K562 (cell line): ENCODE data around the gene CTCFL. TPM values are rescaled to one million over a fixed set of nuclear protein-coding genes. Genes with fewer than 3 reads are reported as not detected.

Experiments used
- JUND ChIP-seq, 2 experiments: IDR thresholded peaks; 2 replicates in 1 of 2; 3 replicates in 1 of 2; pipeline ENCODE4 v1.6.1; 2011; ENCODE audit warnings: borderline replicate concordance in 2 of 2, low read depth in 2 of 2, low read length in 2 of 2, improper control_type of control experiment in 1 of 2, missing biosample characterization in 1 of 2, missing genetic modification characterization in 1 of 2, missing genetic modification reagents in 1 of 2
- RBM25 ChIP-seq: fragments of 200-400 bp; formaldehyde crosslinking; IDR thresholded peaks from 2 replicates; pipeline ENCODE4 v1.6.1; 2018; ENCODE audit warnings: low read length, low read depth, moderate library complexity; ENCODE audit not compliant: severe bottlenecking
- TBP ChIP-seq: optimal IDR thresholded peaks from 2 replicates; pipeline ENCODE3; 2011; ENCODE audit warnings: low read depth, low read length, improper control_type of control experiment
- XRCC3 ChIP-seq: fragments of 450-650 bp; IDR thresholded peaks from 2 replicates; pipeline ENCODE4 v1.6.1; 2017; ENCODE audit warnings: mild to moderate bottlenecking, moderate library complexity
- ZC3H4 ChIP-seq: sonication (generic); formaldehyde crosslinking; IDR thresholded peaks from 2 replicates; pipeline ENCODE4 v1.9.0; 2021; ENCODE audit warnings: missing genetic modification reagents, borderline replicate concordance
- ZKSCAN1 ChIP-seq: fragments of 150-350 bp; IDR thresholded peaks from 2 replicates; pipeline ENCODE4 v1.6.1; 2016; ENCODE audit warnings: low read depth, low read length
- polyA plus RNA-seq, 8 experiments: library from polyadenylated mRNA; depleted of rRNA in 4 of 8; stranded (reverse) in 5 of 8; unstranded in 3 of 8; fragments of >200 nt; fragmentation: Nextera tagmentation in 2 of 8; fragmentation: Illumina TruSeq in 1 of 8; extraction: Ambion mirVana in 2 of 8; extraction: Trizol in 1 of 8; gene quantifications; 2 replicates each; pipeline versions ENCODE4 v1.2.1 to v1.2.3, GENCODE V29; 2011 to 2014; ENCODE audit warnings: inconsistent platforms in 1 of 8, missing spikeins in 1 of 8
- total RNA-seq, 7 experiments: library from RNA; depleted of rRNA in 6 of 7; stranded (reverse); fragments of >200 nt in 6 of 7; fragmentation: Illumina TruSeq in 2 of 7; extraction: Trizol in 2 of 7; gene quantifications; 2 replicates each; pipeline versions ENCODE4 v1.2.1 to v1.2.3, GENCODE V29; 2011 to 2021; ENCODE audit warnings: low replicate concordance in 1 of 7
- TF ChIP-seq, protein P1 (sequence below), 3 experiments: fragments of 200-800 bp in 1 of 3; sonication (Bioruptor generic) in 1 of 3; sonication (generic) in 1 of 3; formaldehyde crosslinking in 1 of 3; IDR thresholded peaks; 2 replicates each; pipeline versions ENCODE4 v1.6.1 to v1.8.0; 2016 to 2022; ENCODE audit warnings: mild to moderate bottlenecking in 2 of 3, missing compliant biosample characterization in 2 of 3, missing genetic modification characterization in 2 of 3, missing genetic modification reagents in 1 of 3
- TF ChIP-seq, protein P2 (sequence below): sonication (generic); formaldehyde crosslinking; IDR thresholded peaks from 2 replicates; pipeline ENCODE4 v1.8.0; 2023; ENCODE audit warnings: mild to moderate bottlenecking, missing genetic modification reagents
- TF ChIP-seq, protein P3 (sequence below): fragments of 450-650 bp; IDR thresholded peaks from 2 replicates; pipeline ENCODE4 v1.6.1; 2016; ENCODE audit warnings: mild to moderate bottlenecking
- TF ChIP-seq, protein P4 (sequence below): sonication (generic); formaldehyde crosslinking; IDR thresholded peaks from 2 replicates; pipeline ENCODE4 v1.8.0; 2022; ENCODE audit warnings: mild to moderate bottlenecking, missing genetic modification reagents

Gene CTCFL
- total and polyA plus RNA-seq, 9 of the 15 experiments (the other 6 are each of a cell fraction or from before 2014, with no cell fraction given), result 42.4 to 188 (median 111) TPM

DNA sequence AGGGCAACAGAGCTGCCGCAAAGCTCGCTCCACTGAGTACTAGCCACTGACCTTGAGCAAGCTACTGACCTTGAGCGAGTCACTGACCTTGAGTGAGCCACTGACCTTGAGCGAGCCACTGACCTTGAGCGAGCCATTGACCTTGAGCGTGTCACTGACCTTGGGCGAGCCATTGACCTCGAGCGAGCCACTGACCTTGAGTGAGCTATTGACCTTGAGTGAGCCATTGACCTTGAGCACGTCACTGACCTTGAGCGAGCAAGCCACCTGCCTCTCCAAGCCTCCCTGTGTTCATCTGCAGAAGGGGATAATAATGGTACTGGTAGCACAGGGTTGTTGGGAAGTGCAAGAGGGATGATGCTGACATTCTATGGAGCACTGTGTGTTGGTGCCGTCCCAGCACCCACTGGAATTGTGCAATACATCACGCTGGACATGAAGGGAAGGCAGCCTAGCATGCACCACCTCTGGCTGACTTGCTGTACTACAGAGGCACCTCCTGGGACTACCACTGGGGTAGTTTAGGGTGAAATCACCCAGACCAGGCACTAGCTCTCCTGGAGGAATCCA lies 60.2 kb downstream of the CTCFL start (continued):
- TF ChIP-seq JUND (IDR thresholded peaks at IDR 0.05; ENCODE audit: borderline replicate concordance, low read depth, low read length) (0 out of 2 replicates have a peak, but pooled peaks have one; percentile 7), JUND (tag; IDR thresholded peaks at IDR 0.05; ENCODE audit: borderline replicate concordance, low read depth, low read length) (no peak), TBP (no peak), XRCC3 (no peak), RBM25 (no peak), ZC3H4 (CRISPR knock-in tag) (no peak), ZKSCAN1 (no peak)
- TF ChIP-seq, protein P1, sequence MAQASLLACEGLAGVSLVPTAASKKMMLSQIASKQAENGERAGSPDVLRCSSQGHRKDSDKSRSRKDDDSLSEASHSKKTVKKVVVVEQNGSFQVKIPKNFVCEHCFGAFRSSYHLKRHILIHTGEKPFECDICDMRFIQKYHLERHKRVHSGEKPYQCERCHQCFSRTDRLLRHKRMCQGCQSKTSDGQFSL (CRISPR knock-in tag; IDR thresholded peaks at IDR 0.05), result 0 out of 2 replicates have a peak, but pooled peaks have one; percentile 51
- TF ChIP-seq, protein P1 (tag; IDR thresholded peaks at IDR 0.05), result no peak
- TF ChIP-seq, protein P2, sequence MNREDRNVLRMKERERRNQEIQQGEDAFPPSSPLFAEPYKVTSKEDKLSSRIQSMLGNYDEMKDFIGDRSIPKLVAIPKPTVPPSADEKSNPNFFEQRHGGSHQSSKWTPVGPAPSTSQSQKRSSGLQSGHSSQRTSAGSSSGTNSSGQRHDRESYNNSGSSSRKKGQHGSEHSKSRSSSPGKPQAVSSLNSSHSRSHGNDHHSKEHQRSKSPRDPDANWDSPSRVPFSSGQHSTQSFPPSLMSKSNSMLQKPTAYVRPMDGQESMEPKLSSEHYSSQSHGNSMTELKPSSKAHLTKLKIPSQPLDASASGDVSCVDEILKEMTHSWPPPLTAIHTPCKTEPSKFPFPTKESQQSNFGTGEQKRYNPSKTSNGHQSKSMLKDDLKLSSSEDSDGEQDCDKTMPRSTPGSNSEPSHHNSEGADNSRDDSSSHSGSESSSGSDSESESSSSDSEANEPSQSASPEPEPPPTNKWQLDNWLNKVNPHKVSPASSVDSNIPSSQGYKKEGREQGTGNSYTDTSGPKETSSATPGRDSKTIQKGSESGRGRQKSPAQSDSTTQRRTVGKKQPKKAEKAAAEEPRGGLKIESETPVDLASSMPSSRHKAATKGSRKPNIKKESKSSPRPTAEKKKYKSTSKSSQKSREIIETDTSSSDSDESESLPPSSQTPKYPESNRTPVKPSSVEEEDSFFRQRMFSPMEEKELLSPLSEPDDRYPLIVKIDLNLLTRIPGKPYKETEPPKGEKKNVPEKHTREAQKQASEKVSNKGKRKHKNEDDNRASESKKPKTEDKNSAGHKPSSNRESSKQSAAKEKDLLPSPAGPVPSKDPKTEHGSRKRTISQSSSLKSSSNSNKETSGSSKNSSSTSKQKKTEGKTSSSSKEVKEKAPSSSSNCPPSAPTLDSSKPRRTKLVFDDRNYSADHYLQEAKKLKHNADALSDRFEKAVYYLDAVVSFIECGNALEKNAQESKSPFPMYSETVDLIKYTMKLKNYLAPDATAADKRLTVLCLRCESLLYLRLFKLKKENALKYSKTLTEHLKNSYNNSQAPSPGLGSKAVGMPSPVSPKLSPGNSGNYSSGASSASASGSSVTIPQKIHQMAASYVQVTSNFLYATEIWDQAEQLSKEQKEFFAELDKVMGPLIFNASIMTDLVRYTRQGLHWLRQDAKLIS (CRISPR knock-in tag), result no peak
- TF ChIP-seq, protein P3, sequence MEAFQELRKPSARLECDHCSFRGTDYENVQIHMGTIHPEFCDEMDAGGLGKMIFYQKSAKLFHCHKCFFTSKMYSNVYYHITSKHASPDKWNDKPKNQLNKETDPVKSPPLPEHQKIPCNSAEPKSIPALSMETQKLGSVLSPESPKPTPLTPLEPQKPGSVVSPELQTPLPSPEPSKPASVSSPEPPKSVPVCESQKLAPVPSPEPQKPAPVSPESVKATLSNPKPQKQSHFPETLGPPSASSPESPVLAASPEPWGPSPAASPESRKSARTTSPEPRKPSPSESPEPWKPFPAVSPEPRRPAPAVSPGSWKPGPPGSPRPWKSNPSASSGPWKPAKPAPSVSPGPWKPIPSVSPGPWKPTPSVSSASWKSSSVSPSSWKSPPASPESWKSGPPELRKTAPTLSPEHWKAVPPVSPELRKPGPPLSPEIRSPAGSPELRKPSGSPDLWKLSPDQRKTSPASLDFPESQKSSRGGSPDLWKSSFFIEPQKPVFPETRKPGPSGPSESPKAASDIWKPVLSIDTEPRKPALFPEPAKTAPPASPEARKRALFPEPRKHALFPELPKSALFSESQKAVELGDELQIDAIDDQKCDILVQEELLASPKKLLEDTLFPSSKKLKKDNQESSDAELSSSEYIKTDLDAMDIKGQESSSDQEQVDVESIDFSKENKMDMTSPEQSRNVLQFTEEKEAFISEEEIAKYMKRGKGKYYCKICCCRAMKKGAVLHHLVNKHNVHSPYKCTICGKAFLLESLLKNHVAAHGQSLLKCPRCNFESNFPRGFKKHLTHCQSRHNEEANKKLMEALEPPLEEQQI, result no peak
- TF ChIP-seq, protein P4, sequence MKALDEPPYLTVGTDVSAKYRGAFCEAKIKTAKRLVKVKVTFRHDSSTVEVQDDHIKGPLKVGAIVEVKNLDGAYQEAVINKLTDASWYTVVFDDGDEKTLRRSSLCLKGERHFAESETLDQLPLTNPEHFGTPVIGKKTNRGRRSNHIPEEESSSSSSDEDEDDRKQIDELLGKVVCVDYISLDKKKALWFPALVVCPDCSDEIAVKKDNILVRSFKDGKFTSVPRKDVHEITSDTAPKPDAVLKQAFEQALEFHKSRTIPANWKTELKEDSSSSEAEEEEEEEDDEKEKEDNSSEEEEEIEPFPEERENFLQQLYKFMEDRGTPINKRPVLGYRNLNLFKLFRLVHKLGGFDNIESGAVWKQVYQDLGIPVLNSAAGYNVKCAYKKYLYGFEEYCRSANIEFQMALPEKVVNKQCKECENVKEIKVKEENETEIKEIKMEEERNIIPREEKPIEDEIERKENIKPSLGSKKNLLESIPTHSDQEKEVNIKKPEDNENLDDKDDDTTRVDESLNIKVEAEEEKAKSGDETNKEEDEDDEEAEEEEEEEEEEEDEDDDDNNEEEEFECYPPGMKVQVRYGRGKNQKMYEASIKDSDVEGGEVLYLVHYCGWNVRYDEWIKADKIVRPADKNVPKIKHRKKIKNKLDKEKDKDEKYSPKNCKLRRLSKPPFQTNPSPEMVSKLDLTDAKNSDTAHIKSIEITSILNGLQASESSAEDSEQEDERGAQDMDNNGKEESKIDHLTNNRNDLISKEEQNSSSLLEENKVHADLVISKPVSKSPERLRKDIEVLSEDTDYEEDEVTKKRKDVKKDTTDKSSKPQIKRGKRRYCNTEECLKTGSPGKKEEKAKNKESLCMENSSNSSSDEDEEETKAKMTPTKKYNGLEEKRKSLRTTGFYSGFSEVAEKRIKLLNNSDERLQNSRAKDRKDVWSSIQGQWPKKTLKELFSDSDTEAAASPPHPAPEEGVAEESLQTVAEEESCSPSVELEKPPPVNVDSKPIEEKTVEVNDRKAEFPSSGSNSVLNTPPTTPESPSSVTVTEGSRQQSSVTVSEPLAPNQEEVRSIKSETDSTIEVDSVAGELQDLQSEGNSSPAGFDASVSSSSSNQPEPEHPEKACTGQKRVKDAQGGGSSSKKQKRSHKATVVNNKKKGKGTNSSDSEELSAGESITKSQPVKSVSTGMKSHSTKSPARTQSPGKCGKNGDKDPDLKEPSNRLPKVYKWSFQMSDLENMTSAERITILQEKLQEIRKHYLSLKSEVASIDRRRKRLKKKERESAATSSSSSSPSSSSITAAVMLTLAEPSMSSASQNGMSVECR (CRISPR knock-in tag), result peak; percentile 33; the same call in 1 of the 2 replicates
